Measurements from ENCODE around the gene CNTN4.

- TF ChIP-seq, protein P1, sequence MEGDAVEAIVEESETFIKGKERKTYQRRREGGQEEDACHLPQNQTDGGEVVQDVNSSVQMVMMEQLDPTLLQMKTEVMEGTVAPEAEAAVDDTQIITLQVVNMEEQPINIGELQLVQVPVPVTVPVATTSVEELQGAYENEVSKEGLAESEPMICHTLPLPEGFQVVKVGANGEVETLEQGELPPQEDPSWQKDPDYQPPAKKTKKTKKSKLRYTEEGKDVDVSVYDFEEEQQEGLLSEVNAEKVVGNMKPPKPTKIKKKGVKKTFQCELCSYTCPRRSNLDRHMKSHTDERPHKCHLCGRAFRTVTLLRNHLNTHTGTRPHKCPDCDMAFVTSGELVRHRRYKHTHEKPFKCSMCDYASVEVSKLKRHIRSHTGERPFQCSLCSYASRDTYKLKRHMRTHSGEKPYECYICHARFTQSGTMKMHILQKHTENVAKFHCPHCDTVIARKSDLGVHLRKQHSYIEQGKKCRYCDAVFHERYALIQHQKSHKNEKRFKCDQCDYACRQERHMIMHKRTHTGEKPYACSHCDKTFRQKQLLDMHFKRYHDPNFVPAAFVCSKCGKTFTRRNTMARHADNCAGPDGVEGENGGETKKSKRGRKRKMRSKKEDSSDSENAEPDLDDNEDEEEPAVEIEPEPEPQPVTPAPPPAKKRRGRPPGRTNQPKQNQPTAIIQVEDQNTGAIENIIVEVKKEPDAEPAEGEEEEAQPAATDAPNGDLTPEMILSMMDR (optimal IDR thresholded peaks at IDR 0.05 in 1 of 3, IDR thresholded peaks at IDR 0.05 in 1 of 3, conservative IDR thresholded peaks at IDR 0.05 in 1 of 3; ENCODE audit: extremely low read depth in 1 of 3, insufficient read depth in 2 of 3, low read length in 3 of 3), result no peak
- no peak for TF ChIP-seq EZH2 (IDR thresholded peaks at IDR 0.05; ENCODE audit: low read length)
Observed at GRCh38 chr3:2137651-2138050, 39.0 kb downstream of the CNTN4 start.

Data from keratinocyte (primary cell).